Glutamatergic neuron (in vitro differentiated cells): ENCODE data around the gene SCN4A. TPM values are rescaled to one million over a fixed set of nuclear protein-coding genes. Genes with fewer than 3 reads are reported as not detected.

Experiments
- DNase-seq: peaks from one replicate; pipeline ENCODE4 v3.0.0; 2022
- H3K27ac Mint-ChIP-seq: one replicate; pipeline ENCODE4 v1.8.0; 2020; ENCODE audit warnings: mild to moderate bottlenecking, mixed read lengths, inconsistent platforms; ENCODE audit not compliant: unreplicated experiment
- H3K27me3 Mint-ChIP-seq: one replicate; pipeline ENCODE4 v1.8.0; 2020; ENCODE audit warnings: mild to moderate bottlenecking, moderate library complexity, mixed read lengths, inconsistent platforms; ENCODE audit not compliant: unreplicated experiment
- H3K36me3 Mint-ChIP-seq: one replicate; pipeline ENCODE4 v1.8.0; 2020; ENCODE audit warnings: mild to moderate bottlenecking, mixed read lengths, inconsistent platforms; ENCODE audit not compliant: unreplicated experiment
- H3K4me1 Mint-ChIP-seq: one replicate; pipeline ENCODE4 v1.8.0; 2020; ENCODE audit warnings: mild to moderate bottlenecking, low read depth, mixed read lengths, inconsistent platforms; ENCODE audit not compliant: unreplicated experiment
- H3K4me3 Mint-ChIP-seq: one replicate; pipeline ENCODE4 v1.8.0; 2020; ENCODE audit warnings: mild to moderate bottlenecking, mixed read lengths, inconsistent platforms; ENCODE audit not compliant: unreplicated experiment
- H3K9me3 Mint-ChIP-seq: one replicate; pipeline ENCODE4 v1.8.0; 2020; ENCODE audit warnings: mild to moderate bottlenecking, moderate library complexity, mixed read lengths, inconsistent platforms; ENCODE audit not compliant: unreplicated experiment
- CTCF ChIP-seq: fragments of 200-600 bp; sonication (generic); IDR thresholded peaks from one replicate; pipeline ENCODE4 v1.5.0; 2021; ENCODE audit not compliant: partially characterized antibody, unreplicated experiment
- total RNA-seq: library from RNA; stranded (reverse); fragmentation: NEBNext Ultra II Directional; extraction: Animal tissue kit (Norgen Biotek cat#: 25700); gene quantifications from one replicate; pipeline ENCODE4 v1.2.1, GENCODE V29; 2021; ENCODE audit not compliant: unreplicated experiment

Gene SCN4A
- total RNA-seq, 1 donor from 2014 or later: 7.9 TPM

GRCh38 chr17:64001763-64002529, 29.2 kb upstream of the SCN4A start:
- no peaks in the 10 kb centered on the region for H3K4me1 Mint-ChIP-seq
- H3K4me3 Mint-ChIP-seq: no peak overlapping the region
- H3K36me3 Mint-ChIP-seq: no peaks in the 10 kb centered on the region
- H3K9me3 Mint-ChIP-seq: peaks cover 4% of the 10 kb centered on the region
- no peak for TF ChIP-seq CTCF
- H3K27ac Mint-ChIP-seq: no peak overlapping the region
- no peak for DNase-seq
- peaks cover 10% of the 10 kb centered on the region for H3K27me3 Mint-ChIP-seq

- no peak for TF ChIP-seq CTCF
- Mint-ChIP-seq H3K9me3 (peaks cover 4% of the 10 kb centered on the region), H3K27ac (no peak overlapping the region), H3K4me3 (no peak overlapping the region), H3K4me1 (no peaks in the 10 kb centered on the region), H3K27me3 (peaks cover 14% of the 10 kb centered on the region), H3K36me3 (no peaks in the 10 kb centered on the region)
- no peak for DNase-seq
These were observed 28.4 kb upstream of the SCN4A start for GRCh38 chr17:64001091-64001579.

- TF ChIP-seq CTCF: no peak
- H3K27me3 Mint-ChIP-seq: peaks cover 14% of the 10 kb centered on the region
- peaks cover 6% of the 10 kb centered on the region for H3K9me3 Mint-ChIP-seq
- H3K27ac Mint-ChIP-seq: no peak overlapping the region
- H3K4me1 Mint-ChIP-seq: no peaks in the 10 kb centered on the region
- H3K4me3 Mint-ChIP-seq: peak overlapping the region; percentile 17
- no peak for DNase-seq
- no peaks in the 10 kb centered on the region for H3K36me3 Mint-ChIP-seq
These were observed 27.2 kb upstream of the SCN4A start for GRCh38 chr17:63999680-64000531.

- TF ChIP-seq CTCF: no peak
- peaks cover 14% of the 10 kb centered on the region for H3K27me3 Mint-ChIP-seq
- H3K4me3 Mint-ChIP-seq: peak overlapping the region; percentile 17
- no peaks in the 10 kb centered on the region for H3K4me1 Mint-ChIP-seq
- H3K36me3 Mint-ChIP-seq: no peaks in the 10 kb centered on the region
- no peak overlapping the region for H3K27ac Mint-ChIP-seq
- H3K9me3 Mint-ChIP-seq: peaks cover 6% of the 10 kb centered on the region
- DNase-seq: no peak
These were observed 26.3 kb upstream of the SCN4A start for GRCh38 chr17:63998721-63999679.
